ENCODE data around the gene EPB42.
"Not testable (repeated sequence)": the region's sequence is repeated elsewhere in the genome, so short reads cannot be mapped to it uniquely, and the experiment has no call there.

EPB42 gene

DNA sequence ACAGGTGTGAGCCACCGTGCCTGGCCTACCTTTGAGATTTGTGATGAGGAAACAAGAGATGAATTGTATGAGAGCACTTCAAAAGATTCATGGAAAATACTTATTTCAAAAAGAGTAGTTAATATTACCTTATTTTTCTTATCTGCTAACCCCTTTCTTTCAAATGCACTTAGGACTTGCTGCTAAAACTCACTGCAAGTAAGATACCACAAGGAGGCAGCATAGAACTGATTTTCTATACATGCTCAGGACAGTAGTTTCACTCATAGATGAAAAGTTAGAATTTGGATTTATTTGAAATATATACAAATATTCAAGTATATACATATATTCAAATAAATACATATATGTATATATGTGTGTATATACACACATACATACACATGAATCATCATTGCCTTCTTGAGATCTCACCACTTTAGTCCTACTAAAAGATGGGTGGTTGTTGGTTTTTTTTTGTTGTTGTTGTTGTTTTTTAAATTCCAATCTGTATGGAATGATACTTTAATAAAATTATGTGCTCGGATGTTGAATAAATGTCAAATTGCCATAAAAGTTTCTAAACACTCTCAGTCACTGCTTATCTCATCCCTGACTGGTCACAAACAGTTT, 33.2 kb downstream of the EPB42 start:
- no peaks in the 10 kb centered on the region for H3K9me3 ChIP-seq (replicated peaks in 1 of 11)
- H3K4me1 ChIP-seq, result peaks cover 12 to 18% (median 16%) of the 10 kb centered on the region in 10 experiments
- H3K4me2 ChIP-seq, result peak overlapping the region; percentile 82 to 98 (median 93); a peak in 18 of 22 replicates
- peak overlapping the region in 3 of 11 experiments; percentile 6 to 92 (median 25); a peak in 2 of 22 replicates for H3K9ac ChIP-seq
- peaks cover 36 to 48% (median 42%) of the 10 kb centered on the region in 11 experiments for H3K36me3 ChIP-seq
- H3K4me3 ChIP-seq, result no peak overlapping the region; a peak in 1 of 20 replicates
- TF ChIP-seq Cebpa-rat (IDR thresholded peaks at IDR 0.05), result no peak
- no peaks in the 10 kb centered on the region for H3K27me3 ChIP-seq
- no peak overlapping the region for H3K27ac ChIP-seq
- H4K20me1 ChIP-seq, result peaks cover 0 to 43% (median 6%) of the 10 kb centered on the region in 11 experiments; a peak in 10 of 22 replicates

DNA sequence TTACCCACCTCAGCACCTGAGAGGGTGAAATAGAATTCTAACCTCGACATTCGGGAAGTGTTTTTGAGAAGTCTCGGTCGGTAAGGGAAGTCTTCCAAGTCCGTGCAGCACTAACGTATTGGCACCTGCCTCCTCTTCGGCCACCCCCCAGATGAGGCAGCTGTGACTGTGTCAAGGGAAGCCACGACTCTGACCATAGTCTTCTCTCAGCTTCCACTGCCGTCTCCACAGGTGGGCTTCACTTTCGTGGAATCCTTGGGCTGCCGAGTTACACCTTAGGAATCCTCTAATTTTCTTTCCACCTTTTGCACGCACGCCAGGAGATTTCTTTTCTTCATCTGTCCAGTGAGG, 34.8 kb downstream of the EPB42 start:
- Histone ChIP-seq H3K36me3 (peaks cover 20 to 47% (median 30%) of the 10 kb centered on the region in 11 experiments), H3K27ac (peak overlapping the region; percentile 76 to 90 (median 84)), H3K9me3 (replicated peaks in 1 of 11) (no peaks in the 10 kb centered on the region), H4K20me1 (peaks cover 0 to 30% (median 6%) of the 10 kb centered on the region in 11 experiments; a peak in 10 of 22 replicates), H3K4me2 (peak overlapping the region; percentile 82 to 98 (median 93)), H3K27me3 (no peaks in the 10 kb centered on the region), H3K4me1 (peaks cover 12 to 18% (median 16%) of the 10 kb centered on the region in 10 experiments), H3K9ac (peak overlapping the region; percentile 76 to 92 (median 86)), H3K4me3 (peak overlapping the region; percentile 67 to 93 (median 78))
- TF ChIP-seq Cebpa-rat (IDR thresholded peaks at IDR 0.05), result no peak

DNA sequence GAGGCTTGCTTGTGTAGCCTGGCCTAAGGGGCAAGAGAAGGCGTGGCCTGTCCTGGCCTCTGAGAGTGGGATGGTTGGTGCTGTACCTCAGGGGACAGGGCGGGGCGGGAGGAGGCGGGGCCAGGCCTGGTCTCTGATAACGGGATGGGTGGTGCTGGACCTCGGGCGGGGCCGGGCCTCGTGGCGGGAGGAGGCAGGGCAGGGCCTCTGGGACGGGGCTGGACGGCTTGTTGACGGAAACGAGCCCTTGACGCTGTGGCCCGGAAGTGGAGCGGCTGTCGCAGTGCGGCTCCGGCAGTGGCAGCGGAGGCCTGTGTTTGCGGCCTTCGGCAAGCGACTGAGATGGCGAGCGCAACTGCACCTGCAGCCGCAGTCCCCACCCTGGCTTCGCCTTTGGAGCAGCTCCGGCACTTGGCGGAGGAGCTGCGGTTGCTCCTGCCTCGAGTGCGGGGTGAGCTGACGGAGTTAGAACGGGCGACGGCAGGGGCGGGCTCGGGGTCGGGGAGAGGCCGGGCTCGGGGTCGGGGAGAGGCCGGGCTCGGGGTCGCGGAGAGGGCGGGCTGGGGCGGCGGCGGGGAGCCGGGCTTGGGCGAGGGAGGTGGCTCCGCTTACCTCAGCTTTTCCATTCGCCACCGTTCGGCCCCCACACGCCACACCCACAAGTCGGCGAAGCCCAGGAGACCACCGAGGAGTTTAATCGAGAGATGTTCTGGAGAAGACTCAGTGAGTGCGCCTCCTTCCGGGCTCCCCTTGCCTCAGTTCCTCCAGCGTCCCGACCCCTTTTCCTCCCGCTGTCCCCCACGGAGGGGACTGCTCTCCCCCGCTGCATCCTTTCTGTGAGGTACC, 35.4 kb downstream of the EPB42 start, which contains the start of gene CCNDBP1:
Gene CCNDBP1, plus strand, starts transcription at position 247 of the 846 bp plus-strand sequence. Its CDS starts 96 bp downstream, at position 343.
- TF ChIP-seq Cebpa-rat (IDR thresholded peaks at IDR 0.05), result no peak
- Histone ChIP-seq H3K4me3 (peak within 1 kb of the TSS; percentile 67 to 93 (median 78)), H4K20me1 (peaks cover 0 to 30% (median 6%) of the 10 kb centered on the region in 11 experiments; a peak in 10 of 22 replicates), H3K4me1 (peaks cover 12 to 18% (median 16%) of the 10 kb centered on the region in 10 experiments), H3K4me2 (peak within 1 kb of the TSS; percentile 82 to 98 (median 93)), H3K27me3 (no peaks in the 10 kb centered on the region), H3K9ac (peak within 1 kb of the TSS; percentile 76 to 92 (median 86)), H3K27ac (peak within 1 kb of the TSS; percentile 76 to 90 (median 84)), H3K9me3 (replicated peaks in 1 of 11) (no peaks in the 10 kb centered on the region), H3K36me3 (peaks cover 14 to 41% (median 24%) of the 10 kb centered on the region in 11 experiments)

DNA sequence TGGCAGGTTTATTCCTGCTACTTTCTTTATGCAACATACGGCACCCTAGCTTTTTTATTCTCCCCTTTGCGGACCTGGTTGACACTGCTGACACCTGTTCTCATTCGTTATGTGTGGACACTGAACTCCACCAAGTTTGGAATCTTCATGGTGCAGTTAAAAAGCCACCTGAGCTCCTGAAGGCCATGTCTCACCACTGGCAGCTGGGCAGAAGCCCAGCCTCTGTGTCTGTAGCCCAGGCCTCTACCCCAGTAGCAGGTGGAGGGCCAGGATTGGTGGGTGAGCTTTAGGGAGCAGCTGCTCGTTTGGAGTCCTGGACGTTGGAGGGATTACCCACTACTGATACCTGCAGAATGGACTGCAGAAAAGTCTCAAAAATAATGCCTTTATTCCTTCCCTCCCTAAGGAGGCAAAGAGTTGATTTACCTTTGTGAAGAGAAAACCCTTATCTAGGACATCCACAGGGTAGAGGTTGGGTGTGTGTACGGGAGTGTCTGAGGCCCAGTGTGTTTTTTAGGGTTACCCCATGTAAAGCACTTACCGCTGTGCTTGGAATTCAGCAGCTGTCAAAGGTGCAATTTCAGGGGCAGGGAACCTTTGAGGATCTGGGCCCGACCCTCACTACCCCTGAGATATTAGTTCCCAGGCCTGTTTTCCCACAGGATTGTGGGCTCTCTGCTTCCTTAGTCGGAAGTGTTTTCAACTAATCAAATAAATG, 36.3 kb downstream of the EPB42 start:
- peaks cover 12 to 18% (median 16%) of the 10 kb centered on the region in 10 experiments for H3K4me1 ChIP-seq
- peaks cover 6 to 33% (median 16%) of the 10 kb centered on the region in 11 experiments for H3K36me3 ChIP-seq
- H3K27me3 ChIP-seq, result no peaks in the 10 kb centered on the region
- no peak for TF ChIP-seq Cebpa-rat (IDR thresholded peaks at IDR 0.05)
- H3K9ac ChIP-seq, result peak overlapping the region in 6 of 11 experiments; percentile 76 to 88 (median 86); a peak in 10 of 22 replicates
- peak overlapping the region in 6 of 10 experiments; percentile 69 to 84 (median 77); a peak in 12 of 20 replicates for H3K4me3 ChIP-seq
- peaks cover 0 to 25% (median 6%) of the 10 kb centered on the region in 11 experiments; a peak in 10 of 22 replicates for H4K20me1 ChIP-seq
- H3K4me2 ChIP-seq, result peak overlapping the region in 8 of 11 experiments; percentile 91 to 98 (median 94); a peak in 15 of 22 replicates
- peak overlapping the region in 8 of 11 experiments; percentile 76 to 90 (median 82); a peak in 14 of 22 replicates for H3K27ac ChIP-seq
- H3K9me3 ChIP-seq (replicated peaks in 1 of 11), result no peaks in the 10 kb centered on the region

DNA sequence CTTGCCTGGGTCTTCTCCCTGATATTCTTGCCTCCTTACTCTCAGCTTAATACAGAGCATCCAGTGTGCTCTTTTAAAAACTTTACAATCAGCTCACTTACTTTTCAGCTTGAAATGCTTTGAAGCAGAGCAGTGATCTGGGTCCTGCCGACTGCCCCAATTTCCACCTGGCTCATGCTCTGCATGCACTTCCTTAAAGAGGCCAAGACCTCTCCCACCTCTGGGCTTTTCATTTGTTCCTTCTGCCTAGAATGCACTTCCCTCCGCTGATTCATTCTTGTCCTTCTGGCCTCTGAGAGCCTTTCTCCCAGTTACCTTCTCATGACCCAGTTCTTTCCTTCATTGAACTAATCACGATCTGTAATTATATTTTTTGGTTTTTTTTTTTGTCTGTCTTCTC, 37.5 kb downstream of the EPB42 start:
- H3K4me3 ChIP-seq, result no peak overlapping the region
- no peaks in the 10 kb centered on the region for H3K9me3 ChIP-seq (replicated peaks in 1 of 11)
- H3K27ac ChIP-seq, result no peak overlapping the region
- no peak for TF ChIP-seq Cebpa-rat (IDR thresholded peaks at IDR 0.05)
- H3K9ac ChIP-seq, result no peak overlapping the region
- H3K27me3 ChIP-seq, result no peaks in the 10 kb centered on the region
- H3K4me2 ChIP-seq, result no peak overlapping the region
- peaks cover 0 to 29% (median 11%) of the 10 kb centered on the region in 11 experiments; a peak in 14 of 22 replicates for H3K36me3 ChIP-seq
- peaks cover 0 to 15% (median 6%) of the 10 kb centered on the region in 11 experiments; a peak in 10 of 22 replicates for H4K20me1 ChIP-seq
- H3K4me1 ChIP-seq, result peaks cover 12 to 18% (median 16%) of the 10 kb centered on the region in 10 experiments

DNA sequence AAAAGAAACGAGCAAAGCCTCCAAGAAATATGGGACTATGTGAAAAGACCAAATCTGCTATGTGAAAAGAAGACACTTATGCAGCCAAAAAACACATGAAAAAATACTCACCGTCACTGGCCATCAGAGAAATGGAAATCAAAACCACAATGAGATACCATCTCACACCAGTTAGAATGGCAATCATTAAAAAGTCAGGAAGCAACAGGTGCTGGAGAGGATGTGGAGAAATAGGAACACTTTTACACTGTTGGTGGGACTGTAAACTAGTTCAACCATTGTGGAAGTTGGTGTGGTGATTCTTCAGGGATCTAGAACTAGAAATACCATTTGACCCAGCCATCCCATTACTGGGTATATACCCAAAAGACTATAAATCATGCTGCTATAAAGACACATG, 43.7 kb downstream of the EPB42 start:
- H3K4me1 ChIP-seq, H4K20me1 ChIP-seq, H3K9ac ChIP-seq, H3K4me3 ChIP-seq, H3K27ac ChIP-seq, H3K4me2 ChIP-seq, H3K27me3 ChIP-seq: not testable (repeated sequence)
- Histone ChIP-seq H3K9me3 (replicated peaks in 1 of 11) (peaks cover 29 to 43% (median 38%) of the 10 kb centered on the region in 11 experiments), H3K36me3 (peaks cover 32 to 62% (median 47%) of the 10 kb centered on the region in 11 experiments)

DNA sequence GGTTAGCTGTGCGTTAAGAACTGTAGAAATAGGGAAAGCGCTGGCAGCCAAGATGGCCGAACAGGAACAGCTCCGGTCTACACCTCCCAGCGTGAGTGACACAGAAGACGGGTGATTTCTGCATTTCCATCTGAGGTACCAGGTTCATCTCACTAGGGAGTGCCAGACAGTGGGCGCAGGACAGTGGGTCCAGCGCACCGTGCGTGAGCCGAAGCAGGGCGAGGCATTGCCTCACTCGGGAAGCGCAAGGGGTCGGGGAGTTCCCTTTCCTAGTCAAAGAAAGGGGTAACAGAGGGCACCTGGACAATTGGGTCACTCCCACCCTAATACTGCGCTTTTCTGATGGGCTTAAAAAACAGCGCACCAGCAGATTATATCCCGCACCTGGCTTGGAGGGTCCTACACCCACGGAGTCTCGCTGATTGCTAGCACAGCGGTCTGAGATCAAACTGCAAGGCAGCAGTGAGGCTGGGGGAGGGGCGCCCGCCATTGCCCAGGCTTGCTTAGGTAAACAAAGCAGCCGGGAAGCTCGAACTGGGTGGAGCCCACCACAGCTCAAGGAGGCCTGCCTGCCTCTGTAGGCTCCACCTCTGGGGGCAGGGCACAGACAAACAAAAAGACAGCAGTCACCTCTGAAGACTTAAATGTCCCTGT, 45.0 kb downstream of the EPB42 start:
- not testable (repeated sequence) for H3K27me3 ChIP-seq, H3K4me3 ChIP-seq, H3K27ac ChIP-seq, H3K4me1 ChIP-seq, H3K9ac ChIP-seq, H4K20me1 ChIP-seq, H3K4me2 ChIP-seq
- peaks cover 35 to 56% (median 49%) of the 10 kb centered on the region in 11 experiments for H3K9me3 ChIP-seq (replicated peaks in 1 of 11)
- H3K36me3 ChIP-seq, result peaks cover 38 to 66% (median 50%) of the 10 kb centered on the region in 11 experiments

DNA sequence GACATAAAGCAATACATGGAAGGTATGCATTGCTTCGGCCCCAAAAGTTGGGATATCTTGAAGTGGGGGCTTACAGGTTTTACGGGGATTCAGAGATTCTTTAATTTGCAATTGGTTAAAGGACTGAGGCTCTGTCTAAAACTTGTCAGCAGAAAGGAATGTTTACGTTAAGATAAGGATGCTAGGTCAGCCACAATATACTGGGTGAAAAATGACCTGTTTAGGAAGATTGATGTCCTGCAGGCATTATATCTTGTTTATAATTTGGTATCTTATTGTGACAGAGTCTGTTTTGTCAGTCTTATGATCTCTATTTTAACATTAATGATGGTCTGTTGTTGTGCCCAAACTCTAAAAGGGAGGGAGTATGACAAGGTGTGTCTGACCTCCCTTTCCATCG, 50.9 kb downstream of the EPB42 start:
- no peak overlapping the region for H3K27ac ChIP-seq
- H3K9ac ChIP-seq, result no peak overlapping the region
- H3K4me1 ChIP-seq, result no peaks in the 10 kb centered on the region
- H3K27me3 ChIP-seq, result no peaks in the 10 kb centered on the region
- no peak overlapping the region for H3K4me3 ChIP-seq
- H4K20me1 ChIP-seq, result no peaks in the 10 kb centered on the region
- no peak overlapping the region for H3K4me2 ChIP-seq
- H3K9me3 ChIP-seq (replicated peaks in 1 of 11), result peaks cover 21 to 45% (median 36%) of the 10 kb centered on the region in 11 experiments
- H3K36me3 ChIP-seq, result peaks cover 40 to 80% (median 66%) of the 10 kb centered on the region in 11 experiments
- no peak for TF ChIP-seq Cebpa-rat (IDR thresholded peaks at IDR 0.05)
